Measurements from ENCODE around the gene SETBP1. TPM values are rescaled to one million over a fixed set of nuclear protein-coding genes. Genes with fewer than 3 reads are reported as not detected.

SETBP1 gene
- polyA plus RNA-seq, 1 donor from 2014 or later, result 16.8 TPM

- Mint-ChIP-seq H3K4me1 (peaks cover 29 to 60% (median 48%) of the 10 kb centered on the region in 3 donors), H3K9me3 (no peaks in the 10 kb centered on the region), H3K27ac (no peak overlapping the region), H3K4me3 (no peak overlapping the region), H3K27me3 (no peaks in the 10 kb centered on the region), H3K36me3 (peaks cover 18% of the 10 kb centered on the region)
Measured at GRCh38 chr18:44740000-44740399, 59.3 kb downstream of the SETBP1 start.

DNA sequence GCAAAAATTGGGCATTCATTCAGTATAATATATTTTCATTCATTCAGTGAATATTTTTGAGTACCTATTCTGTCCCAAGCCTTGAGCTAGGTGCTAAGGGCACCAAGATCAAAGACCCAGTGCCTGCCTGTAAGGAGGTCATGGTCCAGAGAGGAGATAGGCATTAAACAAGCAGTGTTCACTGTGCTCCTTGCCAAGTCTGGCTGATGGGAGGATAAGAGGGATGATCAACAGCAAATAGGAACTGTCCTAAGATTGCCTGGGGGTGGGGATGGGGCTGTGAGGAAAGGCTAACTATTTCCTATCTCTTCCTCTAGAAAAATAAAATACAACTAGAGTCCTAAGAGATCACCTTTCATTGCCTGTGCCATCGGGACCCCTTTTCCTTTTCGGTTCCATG, 60.4 kb downstream of the SETBP1 start:
- Mint-ChIP-seq H3K9me3 (no peaks in the 10 kb centered on the region), H3K27ac (no peak overlapping the region), H3K36me3 (peaks cover 18% of the 10 kb centered on the region), H3K4me3 (no peak overlapping the region), H3K4me1 (peaks cover 34 to 58% (median 44%) of the 10 kb centered on the region in 3 donors), H3K27me3 (no peaks in the 10 kb centered on the region)

- Mint-ChIP-seq H3K27ac (no peak overlapping the region), H3K4me3 (no peak overlapping the region), H3K4me1 (peaks cover 38 to 61% (median 45%) of the 10 kb centered on the region in 3 donors), H3K9me3 (no peaks in the 10 kb centered on the region), H3K27me3 (no peaks in the 10 kb centered on the region), H3K36me3 (peaks cover 18% of the 10 kb centered on the region)
Measured at GRCh38 chr18:44741511-44741910, 60.8 kb downstream of the SETBP1 start.

GRCh38 chr18:44742126-44742525, 61.4 kb downstream of the SETBP1 start:
- H3K27ac Mint-ChIP-seq, result no peak overlapping the region
- no peaks in the 10 kb centered on the region for H3K9me3 Mint-ChIP-seq
- H3K36me3 Mint-ChIP-seq, result peaks cover 18% of the 10 kb centered on the region
- H3K4me3 Mint-ChIP-seq, result peak overlapping the region in 2 of 4 donors; percentile 9 to 49
- H3K4me1 Mint-ChIP-seq, result peaks cover 44 to 63% (median 45%) of the 10 kb centered on the region in 3 donors
- H3K27me3 Mint-ChIP-seq, result no peaks in the 10 kb centered on the region

DNA sequence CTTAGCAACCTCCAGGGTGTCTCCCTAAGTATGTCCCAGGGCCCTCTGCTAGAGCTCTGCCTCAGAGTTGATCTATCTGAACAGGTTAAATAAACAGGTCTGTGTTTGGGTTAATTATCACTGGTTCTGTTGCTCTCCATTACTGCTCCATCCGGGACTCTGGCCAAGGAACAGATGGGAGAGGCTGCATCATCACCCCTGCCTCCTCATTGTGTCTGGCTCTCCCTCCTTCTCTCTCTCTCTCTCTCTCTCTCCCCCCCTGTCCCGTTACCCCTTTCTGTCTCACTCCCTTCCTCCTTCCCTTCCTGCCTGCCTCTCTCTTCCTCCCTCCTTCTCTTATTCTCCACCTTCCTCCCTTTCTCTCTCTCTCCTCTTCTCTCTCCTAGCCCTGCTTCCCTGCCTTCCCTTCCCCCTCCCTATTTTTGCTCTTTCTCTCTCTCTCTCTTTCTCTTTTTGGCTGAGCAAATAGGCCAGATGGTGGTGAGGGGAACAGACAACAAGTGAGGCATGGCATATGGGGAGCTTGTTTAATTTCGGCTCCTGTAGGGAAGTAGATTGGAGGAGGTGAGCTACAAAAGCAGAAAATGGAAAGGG, 62.1 kb downstream of the SETBP1 start:
- Mint-ChIP-seq H3K9me3 (no peaks in the 10 kb centered on the region), H3K27me3 (no peaks in the 10 kb centered on the region), H3K36me3 (peaks cover 18% of the 10 kb centered on the region), H3K4me3 (peak overlapping the region in 2 of 4 donors; percentile 9 to 78), H3K4me1 (peaks cover 49 to 69% (median 51%) of the 10 kb centered on the region in 3 donors), H3K27ac (peak overlapping the region in 2 of 3 donors; percentile 8 to 75)

DNA sequence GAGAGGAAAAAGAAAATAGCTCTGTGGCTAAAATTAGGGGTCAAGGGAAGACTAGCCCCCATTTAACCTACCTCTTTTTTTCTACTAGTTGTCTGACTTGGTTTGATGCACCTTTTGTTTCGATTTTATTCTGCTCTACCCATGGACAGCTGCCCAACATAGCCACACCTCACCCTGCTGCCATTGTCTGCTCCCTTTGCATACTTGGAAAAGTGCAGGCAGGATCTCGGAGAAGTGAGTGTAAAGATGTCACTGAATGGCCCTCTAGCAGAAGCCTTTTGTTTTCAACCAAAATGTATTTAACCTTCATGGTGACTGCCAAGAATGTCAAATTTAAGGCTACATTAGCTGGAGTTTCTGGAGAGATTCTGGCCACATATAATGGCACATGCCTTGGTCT, 62.9 kb downstream of the SETBP1 start:
- H3K9me3 Mint-ChIP-seq, result no peaks in the 10 kb centered on the region
- H3K4me1 Mint-ChIP-seq, result peaks cover 53 to 73% (median 54%) of the 10 kb centered on the region in 3 donors

GRCh38 chr18:44744161-44745121, 63.8 kb downstream of the SETBP1 start:
- Mint-ChIP-seq H3K9me3 (no peaks in the 10 kb centered on the region), H3K27ac (no peak overlapping the region), H3K36me3 (peaks cover 15% of the 10 kb centered on the region), H3K27me3 (no peaks in the 10 kb centered on the region), H3K4me1 (peaks cover 56 to 75% (median 57%) of the 10 kb centered on the region in 3 donors), H3K4me3 (peak overlapping the region in 1 of 4 donors; percentile 69)

More for the DNA sequence above, 62.9 kb downstream of the SETBP1 start:
- Mint-ChIP-seq H3K27me3 (no peaks in the 10 kb centered on the region), H3K36me3 (peaks cover 15% of the 10 kb centered on the region), H3K4me3 (peak overlapping the region in 1 of 4 donors; percentile 69), H3K27ac (peak overlapping the region in 2 of 3 donors; percentile 47 to 79)

- H3K9me3 Mint-ChIP-seq, result no peaks in the 10 kb centered on the region
- peak overlapping the region in 1 of 4 donors; percentile 58 for H3K4me3 Mint-ChIP-seq
- peak overlapping the region in 1 of 3 donors; percentile 48 for H3K27ac Mint-ChIP-seq
- no peaks in the 10 kb centered on the region for H3K27me3 Mint-ChIP-seq
- H3K36me3 Mint-ChIP-seq, result peaks cover 4% of the 10 kb centered on the region
- H3K4me1 Mint-ChIP-seq, result peaks cover 71 to 79% (median 72%) of the 10 kb centered on the region in 3 donors
Measured at GRCh38 chr18:44747157-44747556, 66.5 kb downstream of the SETBP1 start.

DNA sequence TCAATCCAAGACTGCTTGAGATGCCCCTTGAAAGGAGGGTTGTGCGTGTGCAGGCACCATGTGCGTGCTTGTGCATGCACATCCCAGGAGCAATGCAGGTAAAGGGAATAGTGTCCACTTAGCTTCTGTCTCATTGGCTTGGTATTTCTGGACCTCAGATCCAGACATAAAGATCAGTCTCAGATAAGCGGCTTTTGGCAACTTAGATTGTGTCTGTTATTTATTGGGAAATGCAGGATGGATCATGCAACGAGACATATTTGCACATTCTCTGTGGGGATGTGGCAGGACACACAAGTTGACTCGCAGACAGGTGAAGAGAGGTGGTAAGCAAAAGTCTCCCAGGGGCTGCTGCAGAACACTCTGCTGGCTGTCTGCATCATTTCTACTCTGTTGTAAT, 67.9 kb downstream of the SETBP1 start:
- Mint-ChIP-seq H3K4me3 (no peak overlapping the region), H3K4me1 (peaks cover 63 to 78% (median 70%) of the 10 kb centered on the region in 3 donors), H3K27ac (peak overlapping the region in 1 of 3 donors; percentile 54)

GRCh38 chr18:44750774-44751173, 70.1 kb downstream of the SETBP1 start:
- Mint-ChIP-seq H3K27ac (peak overlapping the region in 2 of 3 donors; percentile 18 to 77), H3K4me1 (peaks cover 60 to 88% (median 62%) of the 10 kb centered on the region in 3 donors), H3K4me3 (peak overlapping the region in 2 of 4 donors; percentile 17 to 90), H3K27me3 (no peaks in the 10 kb centered on the region), H3K36me3 (peaks cover 16% of the 10 kb centered on the region), H3K9me3 (peaks cover 0 to 3% (median 0%) of the 10 kb centered on the region in 3 donors)

More for the DNA sequence above, 67.9 kb downstream of the SETBP1 start:
- H3K27me3 Mint-ChIP-seq, result no peaks in the 10 kb centered on the region
- peaks cover 0 to 2% (median 0%) of the 10 kb centered on the region in 3 donors for H3K9me3 Mint-ChIP-seq
- H3K36me3 Mint-ChIP-seq, result peaks cover 13% of the 10 kb centered on the region

DNA sequence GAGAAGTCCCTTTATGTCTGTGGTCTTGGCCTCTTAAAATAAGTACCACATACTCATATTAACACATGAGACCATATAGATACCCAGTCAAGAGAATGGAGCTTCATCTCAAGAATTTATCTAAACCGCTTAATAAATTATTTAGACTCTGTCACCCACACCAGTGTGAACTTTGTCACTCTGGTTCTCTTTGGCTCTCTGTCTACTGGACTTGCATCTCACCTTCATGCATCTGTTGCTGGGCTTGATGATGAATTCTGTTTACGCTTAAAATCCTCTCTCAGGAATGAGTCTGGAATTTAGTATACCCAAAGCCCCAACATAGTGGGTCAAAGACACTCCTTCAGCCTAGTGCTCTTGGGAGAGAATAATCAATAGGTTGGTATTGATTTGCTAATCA, 73.9 kb downstream of the SETBP1 start:
- Mint-ChIP-seq H3K4me1 (peaks cover 57 to 84% (median 60%) of the 10 kb centered on the region in 3 donors), H3K27me3 (no peaks in the 10 kb centered on the region), H3K9me3 (peaks cover 0 to 3% (median 0%) of the 10 kb centered on the region in 3 donors), H3K4me3 (peak overlapping the region in 1 of 4 donors; percentile 49), H3K27ac (peak overlapping the region in 2 of 3 donors; percentile 41 to 67), H3K36me3 (peaks cover 16% of the 10 kb centered on the region)

- no peaks in the 10 kb centered on the region for H3K9me3 Mint-ChIP-seq
- H3K27ac Mint-ChIP-seq, result peak overlapping the region; percentile 83 to 98 (median 96)
- H3K36me3 Mint-ChIP-seq, result peaks cover 14% of the 10 kb centered on the region
- peaks cover 1% of the 10 kb centered on the region for H3K27me3 Mint-ChIP-seq
- peak overlapping the region; percentile 61 to 83 (median 75) for H3K4me3 Mint-ChIP-seq
- H3K4me1 Mint-ChIP-seq, result peaks cover 60 to 83% (median 72%) of the 10 kb centered on the region in 3 donors
Measured at GRCh38 chr18:44758861-44759631, 78.4 kb downstream of the SETBP1 start.

DNA sequence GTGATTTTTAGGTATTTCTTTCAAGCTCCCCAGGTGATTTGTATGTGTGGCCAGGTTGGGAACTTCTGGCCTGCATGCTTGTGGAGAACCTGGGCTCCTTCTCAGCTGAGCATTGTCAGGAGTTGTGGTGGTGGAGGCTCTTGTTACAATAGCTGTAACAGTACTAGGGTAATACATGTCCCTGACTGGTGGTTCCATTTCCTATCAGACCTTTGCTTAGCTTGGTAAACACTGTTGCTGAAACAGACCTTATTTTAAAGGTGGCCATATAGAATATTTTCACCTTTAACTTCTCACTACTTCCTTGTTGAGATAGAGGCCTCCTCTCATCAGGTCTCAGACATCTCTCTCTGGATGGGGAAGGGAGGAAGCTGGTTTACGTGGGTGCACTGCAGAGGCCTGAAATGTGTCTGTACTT, 79.2 kb downstream of the SETBP1 start:
- Mint-ChIP-seq H3K4me3 (peak overlapping the region in 3 of 4 donors; percentile 61 to 83 (median 81)), H3K27me3 (peaks cover 1% of the 10 kb centered on the region), H3K9me3 (no peaks in the 10 kb centered on the region), H3K36me3 (peaks cover 15% of the 10 kb centered on the region), H3K4me1 (peaks cover 65 to 84% (median 78%) of the 10 kb centered on the region in 3 donors), H3K27ac (peak overlapping the region; percentile 83 to 98 (median 96))

DNA sequence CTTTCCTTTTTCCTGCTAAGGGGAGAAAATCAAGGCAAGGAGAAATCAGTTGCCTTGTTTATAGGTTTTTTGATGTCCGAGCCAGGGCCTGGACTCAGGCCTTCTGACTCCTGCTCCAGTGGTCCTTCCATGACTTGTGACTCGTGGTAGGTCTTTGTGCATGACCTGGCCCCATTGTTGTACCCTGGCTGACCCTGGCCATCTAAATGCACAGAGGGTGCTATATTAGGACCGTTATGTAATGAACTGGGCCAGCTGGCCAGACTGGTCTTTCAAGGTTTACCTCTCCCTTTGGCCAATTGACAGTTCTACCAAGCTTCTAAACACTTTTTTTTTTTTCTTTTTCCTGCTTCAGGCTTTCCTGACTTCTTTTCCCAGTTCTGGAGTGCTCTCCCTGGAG, 81.1 kb downstream of the SETBP1 start:
- peaks cover 1% of the 10 kb centered on the region for H3K27me3 Mint-ChIP-seq
- peaks cover 23% of the 10 kb centered on the region for H3K36me3 Mint-ChIP-seq
- H3K4me1 Mint-ChIP-seq, result peaks cover 76 to 81% (median 78%) of the 10 kb centered on the region in 3 donors
- H3K27ac Mint-ChIP-seq, result peak overlapping the region; percentile 61 to 87 (median 82)
- H3K4me3 Mint-ChIP-seq, result peak overlapping the region in 3 of 4 donors; percentile 14 to 63 (median 15)
- H3K9me3 Mint-ChIP-seq, result no peaks in the 10 kb centered on the region

Measured in IgD-negative memory B cell (primary cell).